ENCODE results near the gene HACD2. TPM values are rescaled to one million over a fixed set of nuclear protein-coding genes. Genes with fewer than 3 reads are reported as not detected.
"Not testable (repeated sequence)": the region's sequence is repeated elsewhere in the genome, so short reads cannot be mapped to it uniquely, and the experiment has no call there.

The HACD2 gene
- total RNA-seq, 2 experiments from 2014 or later = 30.7 to 31.0 TPM

DNA sequence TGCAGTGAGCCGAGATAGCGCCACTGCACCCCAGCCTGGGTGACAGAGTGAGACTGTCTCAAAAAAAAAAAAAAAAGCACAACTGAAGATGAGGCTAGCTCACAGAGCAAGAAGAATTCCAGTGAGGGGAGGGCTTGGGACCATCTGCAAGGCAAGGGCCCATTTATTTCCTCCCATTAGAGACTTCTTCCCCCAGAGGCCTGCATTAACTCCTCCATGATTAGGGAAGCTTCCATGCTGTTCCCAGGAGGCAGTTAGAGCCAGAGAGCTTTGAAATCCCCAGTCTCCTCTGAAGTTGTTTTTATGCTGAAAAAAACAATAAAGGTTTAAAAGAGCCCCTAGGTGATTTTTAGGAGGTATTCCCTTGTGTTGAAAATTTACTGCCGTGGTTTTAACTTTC lies 81.7 kb downstream of the HACD2 start:
- Mint-ChIP-seq H3K9me3 (no peaks in the 10 kb centered on the region), H3K36me3 (peaks cover 9% of the 10 kb centered on the region), H3K4me1 (no peaks in the 10 kb centered on the region), H3K27ac (no peak overlapping the region), H3K27me3 (no peaks in the 10 kb centered on the region), H3K4me3 (no peak overlapping the region)
- no peak for DNase-seq

DNA sequence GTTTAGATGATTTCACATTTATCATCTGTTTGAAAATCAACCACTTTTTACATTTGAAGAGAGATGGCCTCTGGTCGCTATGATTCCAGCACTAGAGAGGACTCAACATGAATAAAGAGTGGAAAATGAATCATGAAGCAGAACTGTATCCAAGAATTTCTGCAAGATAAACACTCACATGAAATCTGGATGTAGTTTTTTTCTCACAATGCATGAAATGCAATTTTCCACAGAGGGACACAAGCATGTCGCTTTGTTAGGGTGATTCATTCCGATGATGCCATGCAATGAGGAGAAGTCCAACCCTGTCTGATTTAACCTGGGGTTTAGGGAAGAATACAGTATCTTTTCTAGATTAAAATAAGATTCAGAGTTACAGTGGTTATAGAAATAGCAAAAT lies 85.5 kb downstream of the HACD2 start:
- Mint-ChIP-seq H3K4me3 (no peak overlapping the region), H3K4me1 (no peaks in the 10 kb centered on the region), H3K36me3 (peaks cover 3% of the 10 kb centered on the region), H3K9me3 (no peaks in the 10 kb centered on the region), H3K27me3 (no peaks in the 10 kb centered on the region), H3K27ac (no peak overlapping the region)
- DNase-seq = no peak

DNA sequence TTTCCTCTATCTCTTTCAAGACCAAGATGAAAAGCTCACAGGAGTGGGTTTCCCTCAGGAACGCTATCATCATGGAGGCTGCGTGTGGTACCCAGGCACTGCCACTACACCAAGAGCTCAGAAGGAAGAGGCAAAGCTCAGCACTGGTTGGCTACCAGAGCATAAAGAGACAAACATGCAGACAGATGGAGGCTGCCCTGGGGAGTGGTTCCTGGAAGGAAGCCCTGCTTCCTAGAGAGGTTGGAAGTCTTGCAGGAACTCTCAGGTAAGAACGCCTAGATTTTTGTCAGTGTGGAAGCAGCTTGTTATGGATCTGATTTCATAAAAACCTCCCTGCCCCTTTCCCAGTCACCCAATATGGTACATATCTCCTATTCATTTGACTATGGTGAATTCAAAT lies 86.1 kb downstream of the HACD2 start:
- no peak overlapping the region for H3K4me3 Mint-ChIP-seq
- no peaks in the 10 kb centered on the region for H3K4me1 Mint-ChIP-seq
- H3K36me3 Mint-ChIP-seq = peaks cover 3% of the 10 kb centered on the region
- H3K27me3 Mint-ChIP-seq = no peaks in the 10 kb centered on the region
- no peaks in the 10 kb centered on the region for H3K9me3 Mint-ChIP-seq
- no peak overlapping the region for H3K27ac Mint-ChIP-seq
- no peak for DNase-seq

DNA sequence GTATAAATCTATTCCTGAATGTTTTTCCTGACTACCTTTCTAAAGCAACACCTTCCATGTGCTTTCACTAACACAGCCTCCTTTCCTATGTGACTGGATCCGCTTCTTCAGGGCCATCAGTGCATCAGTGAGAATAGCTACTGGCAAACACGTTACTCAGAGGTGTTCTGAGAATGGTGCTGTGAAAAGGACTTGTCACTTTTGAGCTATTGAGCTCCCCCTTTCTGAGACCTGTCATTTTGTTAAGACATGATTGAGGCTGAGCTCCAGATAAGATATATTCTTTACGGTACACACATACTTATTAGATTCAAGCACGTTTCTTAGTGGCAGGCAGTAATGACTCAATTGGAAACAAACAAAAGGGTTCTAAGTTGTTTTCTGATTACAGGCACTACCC lies 90.9 kb downstream of the HACD2 start:
- no peak overlapping the region for H3K27ac Mint-ChIP-seq
- no peaks in the 10 kb centered on the region for H3K27me3 Mint-ChIP-seq
- no peak overlapping the region for H3K4me3 Mint-ChIP-seq
- no peaks in the 10 kb centered on the region for H3K4me1 Mint-ChIP-seq
- no peak for DNase-seq
- no peaks in the 10 kb centered on the region for H3K9me3 Mint-ChIP-seq
- peaks cover 4% of the 10 kb centered on the region for H3K36me3 Mint-ChIP-seq

DNA sequence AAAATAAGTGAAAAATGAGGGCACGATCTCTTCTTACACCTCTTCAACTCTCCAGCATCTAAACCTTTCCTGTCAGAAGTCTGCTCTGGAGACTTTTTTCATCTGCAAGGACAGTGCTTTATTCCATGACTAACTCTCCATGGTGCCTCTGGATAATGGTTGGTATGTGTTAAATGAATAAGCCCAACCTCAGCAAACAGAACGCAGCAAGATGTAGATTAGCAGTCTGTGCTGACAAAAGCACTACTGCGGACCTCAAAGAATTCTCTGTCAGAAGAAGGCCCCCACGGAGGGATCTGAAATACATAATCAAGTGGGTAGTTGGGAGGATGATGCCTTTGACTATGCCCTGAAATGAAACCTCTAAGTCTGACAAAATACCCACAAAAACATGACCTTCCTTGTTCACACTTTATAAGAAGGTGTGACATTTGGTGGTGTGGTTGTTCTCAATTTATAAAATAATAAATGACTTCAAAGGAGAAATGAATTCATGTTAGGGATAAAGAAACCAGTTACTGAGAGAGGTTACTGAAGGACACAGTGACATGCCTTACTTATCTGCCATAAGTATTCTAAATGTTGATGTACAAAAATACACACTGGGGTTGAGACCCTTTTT lies 92.8 kb downstream of the HACD2 start:
- H3K36me3 Mint-ChIP-seq = peaks cover 4% of the 10 kb centered on the region
- no peaks in the 10 kb centered on the region for H3K9me3 Mint-ChIP-seq
- no peak overlapping the region for H3K27ac Mint-ChIP-seq
- H3K4me1 Mint-ChIP-seq = no peaks in the 10 kb centered on the region
- no peaks in the 10 kb centered on the region for H3K27me3 Mint-ChIP-seq
- no peak for DNase-seq
- no peak overlapping the region for H3K4me3 Mint-ChIP-seq

DNA sequence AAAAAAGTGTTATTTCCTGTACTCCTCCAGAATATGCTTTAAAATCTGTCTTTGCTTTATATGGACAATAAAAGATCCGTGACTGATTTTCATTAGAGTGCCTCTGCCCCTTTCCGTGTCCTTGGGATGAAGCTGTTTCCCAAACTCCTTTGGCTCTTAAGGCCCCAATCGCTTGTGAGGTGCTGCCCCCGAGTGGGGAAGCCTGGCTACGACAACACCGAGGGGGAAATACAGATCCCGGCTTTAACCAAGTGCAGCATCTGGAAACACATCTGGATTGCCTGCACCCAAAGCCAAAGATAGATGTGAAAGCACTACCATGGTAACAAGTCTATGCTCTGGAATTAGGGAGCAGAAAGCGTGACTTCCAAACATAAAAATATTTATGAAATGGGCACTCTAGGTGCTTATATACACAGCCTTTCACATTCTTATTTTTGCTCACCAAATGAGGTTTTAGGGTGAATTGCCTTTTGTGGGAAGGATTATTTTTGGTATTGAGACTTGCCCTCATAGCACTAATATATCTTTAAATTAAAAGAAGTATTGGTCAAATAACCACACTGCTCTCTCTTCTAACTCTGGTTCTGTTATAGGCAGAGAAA lies 95.4 kb downstream of the HACD2 start:
- no peak overlapping the region for H3K4me3 Mint-ChIP-seq
- no peaks in the 10 kb centered on the region for H3K27me3 Mint-ChIP-seq
- H3K9me3 Mint-ChIP-seq = no peaks in the 10 kb centered on the region
- H3K4me1 Mint-ChIP-seq = no peaks in the 10 kb centered on the region
- no peak overlapping the region for H3K27ac Mint-ChIP-seq
- H3K36me3 Mint-ChIP-seq = peaks cover 4% of the 10 kb centered on the region
- DNase-seq = peak; percentile 40

DNA sequence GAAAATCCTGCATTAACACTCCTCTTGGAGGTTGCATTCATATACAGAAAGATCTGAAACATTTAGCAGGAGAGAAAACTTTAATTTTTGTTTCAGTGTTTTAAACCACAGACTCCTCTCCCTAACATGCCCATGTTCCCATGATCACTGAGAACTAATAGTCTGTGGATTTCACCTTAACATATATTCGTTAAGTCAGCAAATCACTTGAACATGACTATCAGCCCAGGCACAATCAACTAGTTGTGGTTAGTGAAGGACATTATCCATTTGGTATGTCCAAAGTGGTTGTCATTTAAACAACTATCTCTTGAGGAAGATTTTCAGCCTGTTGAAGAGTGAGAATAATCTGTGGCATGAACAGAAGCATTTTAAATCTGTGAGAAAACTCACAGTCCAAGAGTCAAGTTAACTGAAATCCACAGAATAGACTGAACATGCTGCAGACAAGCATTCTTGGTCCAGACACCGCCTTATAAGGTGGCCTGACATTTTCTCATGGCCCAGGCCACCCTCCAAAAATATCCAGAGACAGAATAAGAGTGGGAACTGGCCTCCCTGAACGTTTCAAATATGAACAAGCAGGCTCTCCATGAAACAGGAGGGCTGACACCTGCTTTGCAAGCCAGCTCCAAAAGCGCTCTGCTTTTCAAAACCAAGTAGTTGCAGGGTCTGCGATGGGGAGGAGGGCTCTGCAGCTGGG lies 96.1 kb downstream of the HACD2 start:
- Mint-ChIP-seq H3K9me3 (no peaks in the 10 kb centered on the region), H3K27ac (no peak overlapping the region), H3K36me3 (peaks cover 4% of the 10 kb centered on the region), H3K4me3 (no peak overlapping the region), H3K4me1 (no peaks in the 10 kb centered on the region), H3K27me3 (no peaks in the 10 kb centered on the region)
- no peak for DNase-seq

DNA sequence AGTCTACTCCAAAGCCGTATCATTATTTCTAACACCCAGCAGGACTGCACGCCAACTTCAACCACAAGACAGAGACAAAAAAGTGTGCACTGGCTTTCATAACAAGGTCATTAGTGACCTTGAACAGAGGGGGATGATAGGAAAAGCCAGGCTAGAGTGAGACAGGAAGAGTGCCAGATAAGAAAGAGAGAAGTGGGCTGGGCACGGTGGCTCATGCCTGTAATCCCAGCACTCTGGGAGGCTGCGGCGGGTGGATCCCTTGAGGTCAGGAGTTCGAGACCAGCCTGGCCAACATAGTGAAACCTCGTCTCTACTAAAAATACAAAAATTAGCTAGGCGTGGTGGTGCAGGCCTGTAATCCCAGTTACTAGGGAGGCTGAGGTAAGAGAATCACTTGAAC lies 97.8 kb downstream of the HACD2 start:
- H3K36me3 Mint-ChIP-seq = not testable (repeated sequence)

DNA sequence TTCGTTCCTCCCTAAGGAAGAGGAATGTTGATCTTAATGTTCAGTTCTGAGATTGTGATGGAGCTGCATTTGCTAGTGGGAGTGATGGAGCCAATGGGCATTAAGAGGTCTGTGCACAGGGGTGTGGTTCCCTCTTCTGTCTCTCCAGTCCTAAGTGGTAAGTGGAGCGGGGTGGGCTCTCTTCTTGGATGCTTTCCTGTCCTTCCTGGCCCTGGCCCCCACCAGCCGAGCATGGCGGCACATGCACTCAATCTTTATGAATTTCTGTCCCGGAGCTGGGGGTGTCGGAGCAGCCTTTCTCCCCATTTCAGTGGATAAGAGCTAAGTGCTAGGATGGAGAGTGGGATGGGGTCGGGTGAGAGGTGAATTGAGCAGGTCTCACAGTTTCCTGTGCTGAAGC lies 98.4 kb downstream of the HACD2 start:
- H3K27ac Mint-ChIP-seq = no peak overlapping the region
- no peak overlapping the region for H3K4me3 Mint-ChIP-seq
- no peaks in the 10 kb centered on the region for H3K4me1 Mint-ChIP-seq
- peaks cover 3% of the 10 kb centered on the region for H3K36me3 Mint-ChIP-seq
- no peak for DNase-seq
- H3K27me3 Mint-ChIP-seq = no peaks in the 10 kb centered on the region
- no peaks in the 10 kb centered on the region for H3K9me3 Mint-ChIP-seq

More for the DNA sequence above, 97.8 kb downstream of the HACD2 start:
- H3K27ac Mint-ChIP-seq, DNase-seq, H3K9me3 Mint-ChIP-seq, H3K27me3 Mint-ChIP-seq, H3K4me1 Mint-ChIP-seq, H3K4me3 Mint-ChIP-seq: not testable (repeated sequence)

DNA sequence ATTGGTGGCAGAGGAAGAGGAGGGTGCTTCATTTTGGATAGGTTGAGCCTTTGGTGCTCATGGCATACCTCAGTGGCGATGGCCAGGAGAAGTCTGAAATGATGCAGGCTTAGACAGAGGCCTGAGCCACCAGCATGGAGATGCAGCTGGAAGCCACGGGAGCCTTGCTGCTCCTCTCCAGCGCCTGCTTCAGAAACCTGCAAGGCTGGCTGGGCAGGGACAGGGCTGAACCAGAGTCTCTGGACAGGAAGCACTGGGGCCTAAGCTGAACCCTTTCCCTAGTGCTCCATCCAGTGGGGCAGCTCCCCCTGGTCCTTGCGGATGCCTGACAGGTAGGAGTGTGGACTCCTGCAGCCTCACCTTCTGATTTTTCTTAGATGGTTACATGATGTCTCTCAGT lies 99.3 kb downstream of the HACD2 start:
- no peaks in the 10 kb centered on the region for H3K27me3 Mint-ChIP-seq
- no peak overlapping the region for H3K27ac Mint-ChIP-seq
- H3K9me3 Mint-ChIP-seq = no peaks in the 10 kb centered on the region
- H3K4me3 Mint-ChIP-seq = no peak overlapping the region
- DNase-seq = no peak
- H3K36me3 Mint-ChIP-seq = no peaks in the 10 kb centered on the region
- no peaks in the 10 kb centered on the region for H3K4me1 Mint-ChIP-seq

DNA sequence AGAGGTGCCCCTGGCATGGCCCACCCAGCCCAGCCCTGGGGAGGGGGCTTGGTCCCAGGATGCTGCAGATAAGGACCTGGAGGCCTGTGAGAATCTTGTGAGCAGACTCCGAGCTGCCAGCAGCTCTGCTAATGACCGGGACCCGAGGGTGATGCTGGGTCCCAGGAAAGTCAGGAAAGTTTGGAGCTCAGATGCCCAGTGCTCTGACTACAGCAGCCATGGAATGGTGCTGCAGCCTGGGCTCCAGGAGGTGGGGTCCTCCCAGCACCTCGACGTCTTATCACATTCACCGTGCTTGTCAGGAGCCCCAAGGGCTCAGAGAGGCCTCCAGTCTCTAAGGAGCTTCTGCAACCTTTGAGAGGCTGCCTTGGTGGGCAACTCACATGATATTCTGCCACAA lies 101.7 kb downstream of the HACD2 start:
- no peaks in the 10 kb centered on the region for H3K9me3 Mint-ChIP-seq
- DNase-seq = no peak

DNA sequence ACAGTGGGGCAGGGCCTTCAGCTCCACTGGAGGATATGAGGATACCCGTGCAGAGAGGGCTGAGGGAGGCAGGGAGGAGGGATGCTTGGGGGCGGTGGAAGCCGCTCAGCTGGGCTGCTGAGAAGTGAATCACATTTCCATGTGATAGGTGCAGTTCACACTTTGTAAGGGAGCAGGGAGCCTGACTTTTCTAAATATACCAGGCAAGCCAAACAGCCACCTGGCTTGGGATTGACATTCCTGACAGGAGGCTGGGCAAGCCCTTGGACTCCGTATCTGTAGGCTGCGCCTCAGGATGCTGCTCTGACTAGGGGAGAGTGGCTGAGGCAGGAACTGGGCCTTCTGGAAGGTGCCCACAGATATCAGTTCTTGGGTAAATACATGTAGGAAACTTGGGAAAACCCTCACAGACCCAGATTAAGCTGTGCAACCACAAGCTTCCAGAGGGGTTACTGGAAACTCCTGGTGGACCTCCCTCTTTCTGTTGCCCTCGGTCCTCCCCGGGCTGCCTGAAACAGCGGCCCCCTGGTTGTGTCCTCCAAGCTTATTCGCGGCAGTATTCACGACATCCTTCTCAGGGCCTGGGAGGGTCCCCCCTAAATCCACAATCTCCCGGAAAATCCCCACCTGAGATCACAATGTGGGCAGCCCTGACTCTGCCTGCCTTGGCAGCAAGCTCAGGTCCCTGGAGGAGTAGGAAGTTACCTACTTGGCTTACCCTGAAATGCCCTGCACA lies 103.0 kb downstream of the HACD2 start:
- no peak overlapping the region for H3K27ac Mint-ChIP-seq
- no peak overlapping the region for H3K4me3 Mint-ChIP-seq
- H3K36me3 Mint-ChIP-seq = no peaks in the 10 kb centered on the region
- no peak for DNase-seq
- no peaks in the 10 kb centered on the region for H3K9me3 Mint-ChIP-seq
- H3K4me1 Mint-ChIP-seq = no peaks in the 10 kb centered on the region
- peaks cover 8% of the 10 kb centered on the region for H3K27me3 Mint-ChIP-seq

More for the DNA sequence above, 101.7 kb downstream of the HACD2 start:
- H3K4me1 Mint-ChIP-seq = no peaks in the 10 kb centered on the region
- H3K36me3 Mint-ChIP-seq = no peaks in the 10 kb centered on the region
- no peak overlapping the region for H3K27ac Mint-ChIP-seq
- H3K4me3 Mint-ChIP-seq = no peak overlapping the region
- peaks cover 5% of the 10 kb centered on the region for H3K27me3 Mint-ChIP-seq

DNA sequence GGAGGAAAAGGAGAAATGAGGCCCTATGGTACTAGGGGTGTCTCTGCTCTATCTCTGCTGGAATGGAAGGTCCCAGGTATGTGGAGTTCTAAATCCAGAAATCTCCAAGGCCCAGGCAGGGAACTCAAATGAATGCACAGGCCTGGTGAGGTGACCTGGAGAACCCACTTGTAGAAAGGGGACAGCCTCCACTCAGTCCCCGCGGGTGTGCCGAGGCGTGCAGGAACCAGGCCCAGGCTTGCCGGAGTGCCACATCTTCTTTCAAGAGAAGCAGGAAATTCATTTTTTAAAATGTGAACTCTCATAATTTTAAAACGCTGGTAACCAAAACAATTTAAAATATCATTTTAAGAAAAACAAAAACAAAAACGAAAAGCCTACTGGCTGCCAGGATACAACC lies 103.8 kb downstream of the HACD2 start:
- no peaks in the 10 kb centered on the region for H3K9me3 Mint-ChIP-seq
- H3K27me3 Mint-ChIP-seq = peaks cover 15% of the 10 kb centered on the region
- no peaks in the 10 kb centered on the region for H3K36me3 Mint-ChIP-seq
- no peaks in the 10 kb centered on the region for H3K4me1 Mint-ChIP-seq
- no peak for DNase-seq
- no peak overlapping the region for H3K4me3 Mint-ChIP-seq
- H3K27ac Mint-ChIP-seq = no peak overlapping the region

DNA sequence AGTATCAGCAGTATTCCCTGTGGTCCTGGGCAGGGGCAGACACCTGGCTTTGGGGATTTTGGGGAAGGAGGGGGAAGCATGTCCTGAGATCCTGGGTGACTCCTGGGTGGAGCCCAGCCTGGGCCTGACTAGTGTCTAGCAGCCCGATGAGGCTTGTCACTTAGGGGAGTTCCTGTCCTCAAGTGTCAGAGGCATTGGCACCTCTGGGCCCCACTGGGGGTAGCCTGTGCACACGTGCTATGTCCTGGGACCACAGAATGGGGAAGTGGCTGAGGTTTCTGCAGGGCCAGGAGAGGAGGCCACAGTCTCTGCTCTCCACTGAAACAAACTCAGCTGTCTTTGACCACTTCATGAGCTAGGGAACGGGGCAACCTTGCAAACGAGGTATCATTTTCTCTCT lies 104.4 kb downstream of the HACD2 start:
- DNase-seq = no peak
- Mint-ChIP-seq H3K4me3 (no peak overlapping the region), H3K4me1 (no peaks in the 10 kb centered on the region), H3K36me3 (no peaks in the 10 kb centered on the region), H3K9me3 (no peaks in the 10 kb centered on the region), H3K27me3 (peaks cover 20% of the 10 kb centered on the region), H3K27ac (no peak overlapping the region)

DNA sequence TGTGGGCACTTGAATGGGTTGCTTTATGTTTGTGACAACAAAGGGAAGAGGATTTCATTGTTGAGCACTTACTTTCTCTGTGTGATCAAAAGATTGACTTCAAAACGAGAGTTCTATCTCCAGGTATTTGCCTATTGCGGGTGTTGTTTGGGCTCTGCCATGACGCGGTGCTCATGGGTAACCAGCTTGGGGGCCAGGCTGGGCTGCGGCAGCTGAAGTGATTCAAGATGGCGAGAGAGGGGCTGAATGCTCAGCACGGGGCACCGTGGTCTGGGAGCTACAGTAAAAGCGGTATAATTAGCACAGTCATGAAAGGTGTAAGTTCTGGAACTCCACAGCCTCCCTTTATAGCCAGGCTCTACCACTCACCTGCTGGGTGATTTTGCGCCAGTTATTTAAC lies 105.0 kb downstream of the HACD2 start:
- no peak overlapping the region for H3K4me3 Mint-ChIP-seq
- H3K27ac Mint-ChIP-seq = no peak overlapping the region
- H3K4me1 Mint-ChIP-seq = no peaks in the 10 kb centered on the region
- H3K36me3 Mint-ChIP-seq = no peaks in the 10 kb centered on the region
- no peak for DNase-seq
- H3K9me3 Mint-ChIP-seq = no peaks in the 10 kb centered on the region
- H3K27me3 Mint-ChIP-seq = peaks cover 25% of the 10 kb centered on the region

Data from activated naive CD8-positive, alpha-beta T cell treated with anti-CD3 and anti-CD28 coated beads for 36 hours (primary cell).